Islet precursor cell (in vitro differentiated cells): ENCODE measurements around the gene TMEM248.
A peak's percentile ranks its signal among the peaks of the same experiment; 100 is the strongest.
"Not testable (repeated sequence)": the region's sequence is repeated elsewhere in the genome, so short reads cannot be mapped to it uniquely, and the experiment has no call there.

ENCODE experiments used
- DNase-seq: peaks from one replicate; pipeline ENCODE4 v3.0.0-alpha.2; 2018

Gene TMEM248

GRCh38 chr7:66953044-66953427 is 32.0 kb downstream of the TMEM248 start:
- no peak for DNase-seq

- DNase-seq = no peak
Measured at GRCh38 chr7:66957595-66958290, 36.7 kb downstream of the TMEM248 start.

GRCh38 chr7:66958538-66959350 is 37.7 kb downstream of the TMEM248 start:
- DNase-seq = peak; percentile 66

GRCh38 chr7:66960192-66960591 is 39.2 kb downstream of the TMEM248 start:
- no peak for DNase-seq

- no peak for DNase-seq
Measured at GRCh38 chr7:66961096-66961495, 40.1 kb downstream of the TMEM248 start.

GRCh38 chr7:66964411-66964810 is 43.4 kb downstream of the TMEM248 start:
- DNase-seq = no peak

GRCh38 chr7:66967029-66967428 is 46.0 kb downstream of the TMEM248 start:
- no peak for DNase-seq

GRCh38 chr7:66969001-66969400 is 48.0 kb downstream of the TMEM248 start:
- not testable (repeated sequence) for DNase-seq

GRCh38 chr7:66970310-66970709 is 49.3 kb downstream of the TMEM248 start:
- DNase-seq = no peak

- DNase-seq = no peak
Measured at GRCh38 chr7:66974986-66975590, 54.1 kb downstream of the TMEM248 start.

- DNase-seq = not testable (repeated sequence)
Measured at GRCh38 chr7:66978312-66978711, 57.3 kb downstream of the TMEM248 start.

- DNase-seq = not testable (repeated sequence)
Measured at GRCh38 chr7:66979013-66979412, 58.0 kb downstream of the TMEM248 start.

- not testable (repeated sequence) for DNase-seq
Measured at GRCh38 chr7:66980336-66980735, 59.3 kb downstream of the TMEM248 start.

- DNase-seq = not testable (repeated sequence)
Measured at GRCh38 chr7:66989552-66989951, 68.5 kb downstream of the TMEM248 start.

GRCh38 chr7:66994051-66994450 is 73.0 kb downstream of the TMEM248 start:
- DNase-seq = not testable (repeated sequence)

GRCh38 chr7:66994691-66995049 is 73.6 kb downstream of the TMEM248 start:
- peak; percentile 80 for DNase-seq

GRCh38 chr7:66995050-66995776 is 74.2 kb downstream of the TMEM248 start, which contains the start of gene SBDS:
Gene SBDS, minus strand, starts transcription at chr7:66995586. Its CDS starts 169 bp downstream, at chr7:66995417.
- peak; percentile 98 for DNase-seq

- DNase-seq = peak; percentile 100
Measured at GRCh38 chr7:66996444-66997191, 75.6 kb downstream of the TMEM248 start, which contains the start of gene TYW1. Gene TYW1, plus strand, starts transcription at chr7:66996833. Its CDS starts 146 bp downstream, at chr7:66996979.

- not testable (repeated sequence) for DNase-seq
Measured at GRCh38 chr7:67000601-67001258, 79.7 kb downstream of the TMEM248 start.

- DNase-seq = not testable (repeated sequence)
Measured at GRCh38 chr7:67004145-67004544, 83.1 kb downstream of the TMEM248 start.

GRCh38 chr7:67006965-67007364 is 85.9 kb downstream of the TMEM248 start:
- DNase-seq = no peak
